Measurements from ENCODE around the gene OXTR. TPM values are rescaled to one million over a fixed set of nuclear protein-coding genes. Genes with fewer than 3 reads are reported as not detected.

Gene OXTR
- total RNA-seq, 1 experiment from 2014 or later, result 0.63 TPM

DNA sequence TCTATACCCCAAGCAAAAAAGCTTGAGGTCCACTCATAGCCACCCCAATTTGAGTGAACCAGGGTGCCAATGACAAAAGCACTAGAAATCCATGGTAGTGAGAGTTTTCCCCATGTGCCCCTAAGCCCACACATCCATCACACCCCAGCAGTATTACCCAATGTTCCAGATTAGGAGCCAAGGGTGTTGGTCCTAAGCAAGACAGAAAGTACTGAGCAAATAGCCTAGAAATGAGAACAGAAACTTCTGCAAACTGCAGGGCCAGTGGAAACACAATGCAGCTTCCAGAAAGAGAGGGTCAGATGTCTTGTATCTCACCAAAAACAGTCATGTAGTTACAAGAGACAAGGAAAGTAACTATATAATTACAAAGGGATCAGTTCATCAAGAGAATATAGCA is 10.9 kb upstream of the OXTR start:
- H3K9me3 Mint-ChIP-seq (ENCODE audit: unreplicated experiment), result no peaks in the 10 kb centered on the region
- POLR2A ChIA-PET, result interaction anchor here (0.6 kb wide), 1 partner anchor 1528 kb away, joined by 6 read pairs; no protein-coding TSS in a partner anchor
- H3K4me3 Mint-ChIP-seq (ENCODE audit: unreplicated experiment), result no peak overlapping the region
- TF ChIP-seq, protein P1, sequence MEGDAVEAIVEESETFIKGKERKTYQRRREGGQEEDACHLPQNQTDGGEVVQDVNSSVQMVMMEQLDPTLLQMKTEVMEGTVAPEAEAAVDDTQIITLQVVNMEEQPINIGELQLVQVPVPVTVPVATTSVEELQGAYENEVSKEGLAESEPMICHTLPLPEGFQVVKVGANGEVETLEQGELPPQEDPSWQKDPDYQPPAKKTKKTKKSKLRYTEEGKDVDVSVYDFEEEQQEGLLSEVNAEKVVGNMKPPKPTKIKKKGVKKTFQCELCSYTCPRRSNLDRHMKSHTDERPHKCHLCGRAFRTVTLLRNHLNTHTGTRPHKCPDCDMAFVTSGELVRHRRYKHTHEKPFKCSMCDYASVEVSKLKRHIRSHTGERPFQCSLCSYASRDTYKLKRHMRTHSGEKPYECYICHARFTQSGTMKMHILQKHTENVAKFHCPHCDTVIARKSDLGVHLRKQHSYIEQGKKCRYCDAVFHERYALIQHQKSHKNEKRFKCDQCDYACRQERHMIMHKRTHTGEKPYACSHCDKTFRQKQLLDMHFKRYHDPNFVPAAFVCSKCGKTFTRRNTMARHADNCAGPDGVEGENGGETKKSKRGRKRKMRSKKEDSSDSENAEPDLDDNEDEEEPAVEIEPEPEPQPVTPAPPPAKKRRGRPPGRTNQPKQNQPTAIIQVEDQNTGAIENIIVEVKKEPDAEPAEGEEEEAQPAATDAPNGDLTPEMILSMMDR (IDR thresholded peaks at IDR 0.05; ENCODE audit: unreplicated experiment), result no peak
- H3K27me3 Mint-ChIP-seq (ENCODE audit: insufficient read depth, unreplicated experiment), result no peaks in the 10 kb centered on the region
- no peaks in the 10 kb centered on the region for H3K36me3 Mint-ChIP-seq (ENCODE audit: insufficient read depth, unreplicated experiment)
- peaks cover 6% of the 10 kb centered on the region for H3K4me1 Mint-ChIP-seq (ENCODE audit: insufficient read depth, unreplicated experiment)
- no peak overlapping the region for H3K27ac Mint-ChIP-seq (ENCODE audit: low read depth, unreplicated experiment)
- BruUV-seq (replicated peaks), result no TSS peak
- intact Hi-C loops (cut with micrococcal nuclease), result no loop called here
- CTCF ChIA-PET, result interaction anchor here (3.3 kb wide), 1 partner anchor 11 kb away, joined by 30 read pairs; the partner anchor contains the start of gene OXTR
- no peak for DNase-seq (ENCODE audit: unreplicated experiment)

DNA sequence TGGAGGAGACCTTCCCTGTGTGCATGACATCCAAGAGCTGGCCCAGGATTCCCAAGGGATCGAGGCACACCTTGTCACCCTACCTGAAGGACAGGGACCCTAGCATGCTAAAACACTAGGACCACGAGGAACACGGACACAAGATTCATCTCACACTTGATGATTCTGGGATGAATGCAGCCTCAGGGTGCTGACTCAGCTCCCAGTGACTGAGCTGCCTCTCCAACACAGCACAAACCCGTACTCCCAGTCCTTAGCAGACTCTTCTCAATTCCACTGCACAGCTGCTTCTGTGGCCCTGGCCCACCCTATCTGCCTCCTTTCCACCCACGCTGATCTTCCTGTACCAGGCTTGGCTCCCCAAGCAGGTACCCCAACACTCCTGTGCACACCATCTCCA is 9.1 kb upstream of the OXTR start:
- no peak overlapping the region for H3K4me3 Mint-ChIP-seq (ENCODE audit: unreplicated experiment)
- CTCF ChIA-PET, result interaction anchor here (3.3 kb wide), 1 partner anchor 9 kb away, joined by 30 read pairs; the partner anchor contains the start of gene OXTR
- intact Hi-C loops (cut with micrococcal nuclease), result loop anchor here (10.0 kb wide), 1 partner anchor 86 kb away; no protein-coding TSS in a partner anchor
- peaks cover 6% of the 10 kb centered on the region for H3K4me1 Mint-ChIP-seq (ENCODE audit: insufficient read depth, unreplicated experiment)
- no peaks in the 10 kb centered on the region for H3K27me3 Mint-ChIP-seq (ENCODE audit: insufficient read depth, unreplicated experiment)
- no peaks in the 10 kb centered on the region for H3K36me3 Mint-ChIP-seq (ENCODE audit: insufficient read depth, unreplicated experiment)
- TF ChIP-seq, protein P1 (IDR thresholded peaks at IDR 0.05; ENCODE audit: unreplicated experiment), result no peak
- no TSS peak for BruUV-seq (replicated peaks)
- no peak overlapping the region for H3K27ac Mint-ChIP-seq (ENCODE audit: low read depth, unreplicated experiment)
- POLR2A ChIA-PET, result no interaction called here
- DNase-seq (ENCODE audit: unreplicated experiment), result no peak
- H3K9me3 Mint-ChIP-seq (ENCODE audit: unreplicated experiment), result no peaks in the 10 kb centered on the region

DNA sequence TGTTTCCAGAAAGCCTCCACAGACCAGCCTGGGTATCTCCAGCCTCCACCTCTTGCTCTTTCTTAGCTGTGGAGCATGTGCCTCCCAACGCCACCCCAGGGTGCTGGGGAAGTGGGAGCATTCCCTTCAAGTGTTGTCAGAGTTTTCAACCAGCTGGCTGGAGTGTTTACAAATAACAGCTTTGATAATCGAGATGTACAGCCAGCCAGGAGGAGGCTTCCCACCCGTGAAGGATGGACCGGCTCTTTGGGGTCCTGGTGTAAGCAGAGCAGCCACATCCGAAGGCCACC is 8.5 kb upstream of the OXTR start:
- H3K27me3 Mint-ChIP-seq (ENCODE audit: insufficient read depth, unreplicated experiment), result no peaks in the 10 kb centered on the region
- no peak overlapping the region for H3K27ac Mint-ChIP-seq (ENCODE audit: low read depth, unreplicated experiment)
- intact Hi-C loops (cut with micrococcal nuclease), result loop anchor here (10.0 kb wide), 1 partner anchor 87 kb away; no protein-coding TSS in a partner anchor
- DNase-seq (ENCODE audit: unreplicated experiment), result no peak
- H3K4me1 Mint-ChIP-seq (ENCODE audit: insufficient read depth, unreplicated experiment), result peaks cover 6% of the 10 kb centered on the region
- TF ChIP-seq, protein P1 (IDR thresholded peaks at IDR 0.05; ENCODE audit: unreplicated experiment), result no peak
- ChIA-PET POLR2A (no interaction called here), CTCF (interaction anchor here (3.3 kb wide), 1 partner anchor 9 kb away, joined by 30 read pairs; the partner anchor contains the start of gene OXTR)
- no peaks in the 10 kb centered on the region for H3K36me3 Mint-ChIP-seq (ENCODE audit: insufficient read depth, unreplicated experiment)
- no TSS peak for BruUV-seq (replicated peaks)
- no peaks in the 10 kb centered on the region for H3K9me3 Mint-ChIP-seq (ENCODE audit: unreplicated experiment)
- no peak overlapping the region for H3K4me3 Mint-ChIP-seq (ENCODE audit: unreplicated experiment)

DNA sequence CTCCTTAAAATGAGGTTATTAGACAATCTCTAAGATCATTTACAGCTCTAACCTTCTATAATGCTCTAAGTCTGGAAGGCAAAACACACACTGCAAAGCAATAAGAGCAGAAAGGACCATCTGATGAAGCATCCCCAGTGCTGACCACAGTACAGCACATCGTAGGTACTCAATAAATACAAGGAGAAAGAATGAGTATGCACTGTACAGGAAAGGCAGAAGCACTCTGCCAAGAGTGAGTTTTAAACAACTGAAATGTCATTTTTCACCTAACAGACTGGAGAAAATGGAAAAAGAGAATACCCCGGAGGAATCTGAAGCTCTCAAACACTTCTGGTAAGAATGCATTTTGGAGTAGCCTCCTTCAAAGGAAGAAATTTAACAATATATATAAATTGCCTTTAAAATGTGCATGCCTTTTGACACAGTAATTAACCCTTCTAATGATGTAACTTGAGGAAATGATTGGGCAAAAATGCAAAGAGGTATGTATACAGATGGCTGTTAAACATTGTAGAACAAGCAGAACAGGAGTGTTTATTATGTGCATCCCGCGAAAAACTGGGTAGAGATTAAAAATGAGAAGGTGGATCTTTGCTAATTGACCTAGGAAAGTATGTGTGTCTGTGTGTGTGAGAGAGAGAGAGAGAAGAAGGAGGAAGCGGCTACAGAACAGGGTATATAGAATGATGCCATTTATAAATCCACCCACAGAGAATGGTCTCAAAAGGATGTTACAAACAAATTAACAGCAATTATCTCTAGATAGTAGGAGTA is 8.0 kb upstream of the OXTR start:
- no peaks in the 10 kb centered on the region for H3K27me3 Mint-ChIP-seq (ENCODE audit: insufficient read depth, unreplicated experiment)
- no peak overlapping the region for H3K4me3 Mint-ChIP-seq (ENCODE audit: unreplicated experiment)
- no peak overlapping the region for H3K27ac Mint-ChIP-seq (ENCODE audit: low read depth, unreplicated experiment)
- TF ChIP-seq, protein P1 (IDR thresholded peaks at IDR 0.05; ENCODE audit: unreplicated experiment), result no peak
- ChIA-PET POLR2A (no interaction called here), CTCF (interaction anchor here (3.3 kb wide), 1 partner anchor 8 kb away, joined by 30 read pairs; the partner anchor contains the start of gene OXTR)
- H3K9me3 Mint-ChIP-seq (ENCODE audit: unreplicated experiment), result no peaks in the 10 kb centered on the region
- peaks cover 6% of the 10 kb centered on the region for H3K4me1 Mint-ChIP-seq (ENCODE audit: insufficient read depth, unreplicated experiment)
- no peaks in the 10 kb centered on the region for H3K36me3 Mint-ChIP-seq (ENCODE audit: insufficient read depth, unreplicated experiment)
- no TSS peak for BruUV-seq (replicated peaks)
- no peak for DNase-seq (ENCODE audit: unreplicated experiment)
- intact Hi-C loops (cut with micrococcal nuclease), result loop anchor here (10.0 kb wide), 1 partner anchor 87 kb away; no protein-coding TSS in a partner anchor
